B cell (primary cell): ENCODE results near the gene AAR2. TPM values are rescaled to one million over a fixed set of nuclear protein-coding genes. Genes with fewer than 3 reads are reported as not detected.

Source experiments
- ATAC-seq: fragments of 200-7000 bp; cut with Tn5 transposase; one replicate; pipeline ENCODE4 v1.10.0; 2021; ENCODE audit warnings: low read depth, mild to moderate bottlenecking, moderate number of reproducible peaks, moderate library complexity
- CTCF ChIA-PET: fragments of 350-600 bp; sonication (Branson Sonifier 250); formaldehyde crosslinking; loops from one replicate; lab custom pipeline; 2021; ENCODE audit warnings: antibody characterized with exemption, inconsistent platforms; lab: Charles Lee
- POLR2A ChIA-PET: fragments of 350-600 bp; sonication (Branson Sonifier 250); formaldehyde crosslinking; loops from one replicate; lab custom pipeline; 2021; ENCODE audit warnings: antibody characterized with exemption; lab: Charles Lee
- DNase-seq: peaks from one replicate; pipeline ENCODE4 v3.0.0; 2013
- H2AFZ ChIP-seq: 2 replicates; pipeline ENCODE4 v1.6.1; 2012; ENCODE audit warnings: mild to moderate bottlenecking, low read depth, low read length; ENCODE audit not compliant: insufficient read depth, poor library complexity, severe bottlenecking
- H3K27ac ChIP-seq, 2 donors: 1 replicate in 1 of 2; 2 replicates in 1 of 2; pipeline ENCODE4 v1.5.1; 2012 to 2013; ENCODE audit warnings: low read length in 2 of 2, mild to moderate bottlenecking in 2 of 2, moderate library complexity in 1 of 2
- H3K27me3 ChIP-seq, 4 experiments: fragments of 200-600 bp in 1 of 4; sonication (generic) in 1 of 4; replicated peaks in 1 of 4; 1 replicate in 2 of 4; 2 replicates in 2 of 4; pipeline versions ENCODE4 v1.6.1 to v1.7.0; 2013 to 2016; ENCODE audit warnings: low read length in 3 of 4, mild to moderate bottlenecking in 2 of 4, mixed read lengths in 1 of 4, moderate library complexity in 1 of 4; ENCODE audit not compliant: insufficient read depth in 4 of 4, control insufficient read depth in 3 of 4; ENCODE audit errors: control extremely low read depth in 1 of 4
- H3K36me3 ChIP-seq, 2 experiments: replicated peaks in 1 of 2; 1 replicate in 1 of 2; 2 replicates in 1 of 2; pipeline versions ENCODE4 v1.6.1 to v1.7.1; 2013; ENCODE audit warnings: low read length in 1 of 2; ENCODE audit not compliant: insufficient read depth in 2 of 2, control insufficient read depth in 1 of 2; ENCODE audit errors: control extremely low read depth in 1 of 2, extremely low read depth in 1 of 2
- H3K4me1 ChIP-seq, 2 donors: fragments of 200-600 bp in 1 of 2; sonication (generic) in 1 of 2; 1 replicate in 1 of 2; 2 replicates in 1 of 2; pipeline versions ENCODE4 v1.5.1 to v1.6.1; 2013 to 2017; ENCODE audit warnings: low read length in 2 of 2; ENCODE audit not compliant: control insufficient read depth in 2 of 2, insufficient read depth in 2 of 2
- H3K4me2 ChIP-seq: replicated peaks from 2 replicates; pipeline ENCODE3; 2012; ENCODE audit warnings: mild to moderate bottlenecking, low read depth, low read length; ENCODE audit not compliant: poor library complexity, severe bottlenecking
- H3K4me3 ChIP-seq, 5 experiments: fragments of 200-600 bp in 1 of 5; sonication (generic) in 1 of 5; 1 replicate in 3 of 5; 2 replicates in 2 of 5; pipeline versions ENCODE4 v1.5.1 to v1.7.0; 2011 to 2016; ENCODE audit warnings: low read length in 4 of 5, mild to moderate bottlenecking in 4 of 5, low read depth in 2 of 5, control low read depth in 1 of 5, moderate library complexity in 1 of 5; ENCODE audit not compliant: insufficient read depth in 1 of 5; ENCODE audit errors: control extremely low read depth in 1 of 5, extremely low read depth in 1 of 5
- H3K79me2 ChIP-seq: fragments of 200-600 bp; sonication (generic); one replicate; pipeline ENCODE4 v1.6.0; 2016; ENCODE audit warnings: low read length; ENCODE audit not compliant: control insufficient read depth, insufficient read depth
- H3K9ac ChIP-seq: fragments of 200-600 bp; sonication (generic); 2 replicates; pipeline ENCODE4 v1.6.1; 2017; ENCODE audit warnings: mild to moderate bottlenecking, low read length, moderate library complexity
- H3K9me3 ChIP-seq, 3 donors: one replicate each; pipeline versions ENCODE4 v1.6.1 to v1.7.1; 2013; ENCODE audit warnings: low read length in 2 of 3; ENCODE audit not compliant: control insufficient read depth in 2 of 3, insufficient read depth in 1 of 3; ENCODE audit errors: control extremely low read depth in 1 of 3
- H4K20me1 ChIP-seq: 2 replicates; pipeline ENCODE4 v1.6.0; 2012; ENCODE audit warnings: mild to moderate bottlenecking, low read length; ENCODE audit not compliant: insufficient read depth, control insufficient read depth, poor library complexity, severe bottlenecking
- H3K27ac Mint-ChIP-seq: one replicate; pipeline ENCODE4 v1.8.0; 2021; ENCODE audit warnings: mixed read lengths
- H3K27me3 Mint-ChIP-seq: one replicate; pipeline ENCODE4 v1.8.0; 2021; ENCODE audit warnings: mixed read lengths
- H3K4me1 Mint-ChIP-seq: one replicate; pipeline ENCODE4 v1.8.0; 2021; ENCODE audit warnings: mixed read lengths
- H3K4me3 Mint-ChIP-seq: one replicate; pipeline ENCODE4 v1.8.0; 2021; ENCODE audit warnings: mixed read lengths
- H3K9me3 Mint-ChIP-seq: one replicate; pipeline ENCODE4 v1.8.0; 2022; ENCODE audit warnings: mixed read lengths; ENCODE audit not compliant: insufficient read depth
- EZH2 ChIP-seq: IDR thresholded peaks from 2 replicates; pipeline ENCODE4 v1.6.1; 2012; ENCODE audit warnings: borderline replicate concordance, low read depth, mild to moderate bottlenecking, moderate library complexity, low read length; ENCODE audit not compliant: insufficient read depth, poor library complexity, severe bottlenecking
- WGBS: methylation state at CpG from one replicate; pipeline ENCODE4 v1.1.5; 2013; ENCODE audit warnings: missing lambda C conversion rate; ENCODE audit not compliant: insufficient coverage; 5-methylcytosine and 5-hydroxymethylcytosine counted together
- intact Hi-C: fragments of 100-400 bp; cut with micrococcal nuclease; formaldehyde crosslinking; loops from one replicate; pipeline ENCODE4 v1.10.0; 2022
- polyA plus RNA-seq: library from polyadenylated mRNA; depleted of rRNA; stranded (reverse); fragments of >200 nt; gene quantifications from 2 replicates; pipeline ENCODE4 v1.2.3, GENCODE V29; 2012
- total RNA-seq, 2 donors: library from RNA; stranded (reverse); fragments of 120-200 nt in 1 of 2; gene quantifications; 1 replicate in 1 of 2; 2 replicates in 1 of 2; pipeline versions ENCODE4 v1.2.3 to v1.2.4, GENCODE V29; 2013 to 2022
- TF ChIP-seq, protein P1 (sequence below): fragments of 200-600 bp; IDR thresholded peaks from one replicate; pipeline ENCODE4 v1.8.0; 2022; ENCODE audit warnings: antibody characterized with exemption, mild to moderate bottlenecking

AAR2 gene
- total and polyA plus RNA-seq, 2 donors (not counting 1 experiment from before 2014, with no cell fraction given), result 10.3 to 21.3 TPM

GRCh38 chr20:36213362-36213761 lies 22.9 kb upstream of the AAR2 start:
- Mint-ChIP-seq H3K27ac (no peak overlapping the region), H3K9me3 (no peaks in the 10 kb centered on the region), H3K4me3 (no peak overlapping the region), H3K4me1 (no peaks in the 10 kb centered on the region), H3K27me3 (peaks cover 28% of the 10 kb centered on the region)
- POLR2A ChIA-PET, result no interaction called here
- CTCF ChIA-PET, result interaction anchor here (0.7 to 3.3 kb wide), 6 partner anchors 11 to 706 kb away, joined by 3 to 13 read pairs (median 6); no protein-coding TSS in a partner anchor
- Histone ChIP-seq H3K9me3 (no peaks in the 10 kb centered on the region), H3K4me1 (no peaks in the 10 kb centered on the region), H3K36me3 (no peaks in the 10 kb centered on the region), H4K20me1 (no peaks in the 10 kb centered on the region), H3K27me3 (no peaks in the 10 kb centered on the region), H3K27ac (no peak overlapping the region), H3K9ac (no peak overlapping the region), H2AFZ (no peak overlapping the region), H3K4me2 (no peak overlapping the region), H3K79me2 (no peaks in the 10 kb centered on the region), H3K4me3 (no peak overlapping the region)
- TF ChIP-seq, protein P1, sequence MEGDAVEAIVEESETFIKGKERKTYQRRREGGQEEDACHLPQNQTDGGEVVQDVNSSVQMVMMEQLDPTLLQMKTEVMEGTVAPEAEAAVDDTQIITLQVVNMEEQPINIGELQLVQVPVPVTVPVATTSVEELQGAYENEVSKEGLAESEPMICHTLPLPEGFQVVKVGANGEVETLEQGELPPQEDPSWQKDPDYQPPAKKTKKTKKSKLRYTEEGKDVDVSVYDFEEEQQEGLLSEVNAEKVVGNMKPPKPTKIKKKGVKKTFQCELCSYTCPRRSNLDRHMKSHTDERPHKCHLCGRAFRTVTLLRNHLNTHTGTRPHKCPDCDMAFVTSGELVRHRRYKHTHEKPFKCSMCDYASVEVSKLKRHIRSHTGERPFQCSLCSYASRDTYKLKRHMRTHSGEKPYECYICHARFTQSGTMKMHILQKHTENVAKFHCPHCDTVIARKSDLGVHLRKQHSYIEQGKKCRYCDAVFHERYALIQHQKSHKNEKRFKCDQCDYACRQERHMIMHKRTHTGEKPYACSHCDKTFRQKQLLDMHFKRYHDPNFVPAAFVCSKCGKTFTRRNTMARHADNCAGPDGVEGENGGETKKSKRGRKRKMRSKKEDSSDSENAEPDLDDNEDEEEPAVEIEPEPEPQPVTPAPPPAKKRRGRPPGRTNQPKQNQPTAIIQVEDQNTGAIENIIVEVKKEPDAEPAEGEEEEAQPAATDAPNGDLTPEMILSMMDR, result no peak
- intact Hi-C loops, result no loop called here
- no CpG with 5 or more reads among the region's 2 CpGs for WGBS
- no peak for ATAC-seq
- DNase-seq, result no peak

DNA sequence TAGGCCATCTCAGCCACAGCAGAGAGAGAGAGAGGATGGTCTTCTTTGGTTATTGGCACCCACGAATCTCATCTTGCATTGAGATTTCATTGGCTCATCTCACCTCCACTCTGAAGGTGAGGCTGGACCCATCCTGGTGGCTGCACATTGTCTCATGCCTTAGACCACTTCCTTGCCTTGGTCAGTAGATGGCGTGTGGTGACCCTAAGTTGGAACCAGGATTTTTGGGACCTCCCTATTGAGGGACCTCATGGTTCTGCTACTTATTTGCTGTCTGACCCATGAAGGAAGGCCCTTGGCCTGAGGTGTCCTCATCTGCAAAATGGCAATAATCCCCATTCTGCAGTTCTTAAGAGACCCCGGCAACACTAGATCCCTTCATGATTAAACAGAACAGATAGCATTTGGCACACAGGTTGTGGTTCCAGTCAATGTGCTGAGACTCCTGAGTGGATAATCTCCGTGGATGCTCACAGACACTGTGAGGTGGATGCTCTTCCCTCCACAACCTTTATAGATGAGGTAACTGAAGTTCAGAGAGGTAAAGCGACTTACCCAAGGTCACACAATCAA lies 21.5 kb upstream of the AAR2 start:
- Mint-ChIP-seq H3K27ac (no peak overlapping the region), H3K4me3 (no peak overlapping the region), H3K4me1 (no peaks in the 10 kb centered on the region), H3K27me3 (peaks cover 18% of the 10 kb centered on the region), H3K9me3 (no peaks in the 10 kb centered on the region)
- H3K9me3 ChIP-seq, result no peaks in the 10 kb centered on the region
- 45% methylated on average over 3 of the region's 5 CpGs for WGBS
- ChIA-PET POLR2A (no interaction called here), CTCF (interaction anchor here (1.4 to 2.8 kb wide), 2 partner anchors 225 to 704 kb away, joined by 5 to 7 read pairs; no protein-coding TSS in a partner anchor)
- H4K20me1 ChIP-seq, result no peaks in the 10 kb centered on the region
- H3K27ac ChIP-seq, result no peak overlapping the region
- no peaks in the 10 kb centered on the region for H3K4me1 ChIP-seq
- no peak overlapping the region for H2AFZ ChIP-seq
- no peak overlapping the region for H3K4me2 ChIP-seq
- H3K4me3 ChIP-seq, result no peak overlapping the region
- no peaks in the 10 kb centered on the region for H3K36me3 ChIP-seq
- H3K9ac ChIP-seq, result no peak overlapping the region
- H3K79me2 ChIP-seq, result no peaks in the 10 kb centered on the region
- intact Hi-C loops, result loop anchor here (1.0 kb wide), 1 partner anchor 673 kb away; no protein-coding TSS in a partner anchor
- TF ChIP-seq EZH2, result no peak
- TF ChIP-seq, protein P1, result peak; percentile 56
- ATAC-seq (peak; percentile 56), DNase-seq (peak; percentile 51)
- H3K27me3 ChIP-seq, result no peaks in the 10 kb centered on the region
